H9 (cell line): ENCODE measurements around the gene SLPI. TPM values are rescaled to one million over a fixed set of nuclear protein-coding genes. Genes with fewer than 3 reads are reported as not detected.

ENCODE experiments used
- DNase-seq: peaks from one replicate; pipeline ENCODE4 v3.0.0-alpha.2; 2017
- H2AFZ ChIP-seq: one replicate; pipeline ENCODE4 v1.6.1; 2013; ENCODE audit warnings: mild to moderate bottlenecking, low read length, control low read depth, moderate library complexity
- H2AK5ac ChIP-seq: 2 replicates; pipeline ENCODE4 v1.6.1; 2013; ENCODE audit warnings: low read length, control low read depth, mixed read lengths; ENCODE audit not compliant: insufficient read length
- H2BK120ac ChIP-seq: one replicate; pipeline ENCODE4 v1.6.1; 2013; ENCODE audit warnings: low read depth, mild to moderate bottlenecking, low read length, control low read depth, inconsistent platforms; ENCODE audit not compliant: poor library complexity, severe bottlenecking
- H2BK12ac ChIP-seq: 2 replicates; pipeline ENCODE4 v1.6.1; 2013; ENCODE audit warnings: low read length, control low read depth, mixed read lengths, low read depth; ENCODE audit not compliant: insufficient read length
- H2BK15ac ChIP-seq: 2 replicates; pipeline ENCODE4 v1.6.1; 2013; ENCODE audit warnings: low read depth, low read length, control low read depth
- H2BK20ac ChIP-seq: one replicate; pipeline ENCODE4 v1.6.1; 2013; ENCODE audit warnings: low read depth, mild to moderate bottlenecking, low read length, control low read depth, inconsistent platforms; ENCODE audit not compliant: poor library complexity, severe bottlenecking
- H2BK5ac ChIP-seq: 2 replicates; pipeline ENCODE4 v1.6.1; 2013; ENCODE audit warnings: low read length, control low read depth, mixed read lengths; ENCODE audit not compliant: insufficient read length
- H3K14ac ChIP-seq: 2 replicates; pipeline ENCODE4 v1.6.1; 2013; ENCODE audit warnings: low read length, control low read depth; ENCODE audit not compliant: insufficient read depth
- H3K18ac ChIP-seq: 2 replicates; pipeline ENCODE4 v1.6.1; 2013; ENCODE audit warnings: low read depth, mild to moderate bottlenecking, mixed read lengths, low read length, control low read depth; ENCODE audit not compliant: insufficient read length
- H3K23ac ChIP-seq: 2 replicates; pipeline ENCODE4 v1.6.1; 2013; ENCODE audit warnings: low read length, control low read depth, mixed read lengths, low read depth; ENCODE audit not compliant: insufficient read length
- H3K23me2 ChIP-seq: 2 replicates; pipeline ENCODE4 v1.6.1; 2013; ENCODE audit warnings: low read depth, mild to moderate bottlenecking, mixed read lengths, low read length, control low read depth; ENCODE audit not compliant: insufficient read length, poor library complexity, severe bottlenecking
- H3K27ac ChIP-seq: 2 replicates; pipeline ENCODE4 v1.5.1; 2013; ENCODE audit warnings: low read length, control low read depth, mixed read lengths, low read depth; ENCODE audit not compliant: insufficient read length
- H3K27me3 ChIP-seq: 2 replicates; pipeline ENCODE4 v1.6.1; 2013; ENCODE audit warnings: low read length, control low read depth, inconsistent platforms; ENCODE audit not compliant: insufficient read depth
- H3K4ac ChIP-seq: 2 replicates; pipeline ENCODE4 v1.6.1; 2013; ENCODE audit warnings: low read depth, mild to moderate bottlenecking, control low read depth, inconsistent platforms, low read length, moderate library complexity
- H3K4me1 ChIP-seq: 2 replicates; pipeline ENCODE4 v1.6.1; 2013; ENCODE audit warnings: low read length, control low read depth, inconsistent platforms; ENCODE audit not compliant: insufficient read depth
- H3K4me2 ChIP-seq: 2 replicates; pipeline ENCODE4 v1.6.1; 2013; ENCODE audit warnings: low read length, control low read depth, mixed read lengths; ENCODE audit not compliant: insufficient read length, insufficient read depth
- H3K56ac ChIP-seq: 2 replicates; pipeline ENCODE4 v1.6.1; 2013; ENCODE audit warnings: low read depth, mild to moderate bottlenecking, mixed read lengths, low read length, control low read depth; ENCODE audit not compliant: insufficient read length
- H3K79me1 ChIP-seq: 2 replicates; pipeline ENCODE4 v1.6.1; 2013; ENCODE audit warnings: low read depth, mild to moderate bottlenecking, moderate library complexity, low read length, control low read depth, inconsistent platforms; ENCODE audit not compliant: insufficient read depth, poor library complexity, severe bottlenecking
- H3K79me2 ChIP-seq: 2 replicates; pipeline ENCODE4 v1.6.1; 2013; ENCODE audit warnings: low read length, control low read depth, inconsistent platforms; ENCODE audit not compliant: insufficient read depth
- H3K9ac ChIP-seq: 2 replicates; pipeline ENCODE4 v1.6.1; 2013; ENCODE audit warnings: low read length, control low read depth, mixed read lengths; ENCODE audit not compliant: insufficient read length; ENCODE audit errors: extremely low read depth
- H3K9me3 ChIP-seq: one replicate; pipeline ENCODE4 v1.6.1; 2013; ENCODE audit warnings: low read depth, low read length, inconsistent platforms; ENCODE audit not compliant: control insufficient read depth
- H3T11ph ChIP-seq: one replicate; pipeline ENCODE4 v1.6.1; 2013; ENCODE audit warnings: mild to moderate bottlenecking, low read length, control low read depth, inconsistent platforms
- H4K20me1 ChIP-seq: one replicate; pipeline ENCODE4 v1.6.1; 2013; ENCODE audit not compliant: control insufficient read depth, insufficient read length, insufficient read depth
- H4K5ac ChIP-seq: 2 replicates; pipeline ENCODE4 v1.6.1; 2013; ENCODE audit warnings: low read depth, mild to moderate bottlenecking, mixed read lengths, low read length, control low read depth; ENCODE audit not compliant: insufficient read length
- H4K8ac ChIP-seq: replicated peaks from 2 replicates; pipeline ENCODE4 v1.6.1; 2013; ENCODE audit warnings: low read length, control low read depth, mixed read lengths, low read depth; ENCODE audit not compliant: insufficient read length
- H4K91ac ChIP-seq: 2 replicates; pipeline ENCODE4 v1.6.1; 2013; ENCODE audit warnings: low read depth, mild to moderate bottlenecking, moderate library complexity, mixed read lengths, low read length, control low read depth; ENCODE audit not compliant: insufficient read length
- H3K27ac Mint-ChIP-seq, 3 experiments: 2 replicates in 2 of 3; 3 replicates in 1 of 3; pipeline ENCODE4 v1.8.0; 2020 to 2021; ENCODE audit warnings: mixed read lengths in 3 of 3, mild to moderate bottlenecking in 1 of 3, moderate library complexity in 1 of 3
- H3K27me3 Mint-ChIP-seq: 2 replicates; pipeline ENCODE4 v1.8.0; 2021; ENCODE audit warnings: low read depth, mild to moderate bottlenecking, moderate library complexity, mixed read lengths
- H3K36me3 Mint-ChIP-seq, 3 experiments: 2 replicates in 2 of 3; 3 replicates in 1 of 3; pipeline ENCODE4 v1.8.0; 2020 to 2021; ENCODE audit warnings: low read depth in 3 of 3, mixed read lengths in 3 of 3; ENCODE audit not compliant: insufficient read depth in 1 of 3
- H3K4me1 Mint-ChIP-seq, 2 experiments: 2 replicates each; pipeline ENCODE4 v1.8.0; 2020; ENCODE audit warnings: mixed read lengths in 2 of 2
- H3K4me3 Mint-ChIP-seq, 2 experiments: 2 replicates in 1 of 2; 3 replicates in 1 of 2; pipeline ENCODE4 v1.8.0; 2020 to 2021; ENCODE audit warnings: mild to moderate bottlenecking in 2 of 2, mixed read lengths in 2 of 2, moderate library complexity in 1 of 2
- H3K9me3 Mint-ChIP-seq, 2 experiments: 2 replicates in 1 of 2; 3 replicates in 1 of 2; pipeline ENCODE4 v1.8.0; 2020; ENCODE audit warnings: mild to moderate bottlenecking in 2 of 2, mixed read lengths in 2 of 2, moderate library complexity in 1 of 2
- CTCF ChIP-seq: fragments of 200-600 bp; sonication (generic); conservative IDR thresholded peaks from 3 replicates; pipeline ENCODE4 v1.8.0; 2021; ENCODE audit warnings: antibody characterized with exemption, mild to moderate bottlenecking
- WGBS: extraction: QIAGEN DNeasy Blood & Tissue Kit; methylation state at CpG from one replicate; pipeline ENCODE4 v1.1.7; 2013; ENCODE audit warnings: missing lambda C conversion rate, low lambda C conversion rate, mixed read lengths; ENCODE audit not compliant: insufficient read length; ENCODE audit errors: extremely low coverage; 5-methylcytosine and 5-hydroxymethylcytosine counted together
- total RNA-seq: library from RNA; stranded (reverse); gene quantifications from 2 replicates; pipeline ENCODE4 v1.2.1, GENCODE V29; 2021

The SLPI gene
- total RNA-seq, 1 experiment from 2014 or later, result not detected

- no peaks in the 10 kb centered on the region for H3K79me2 ChIP-seq
- H2BK120ac ChIP-seq, result no peak overlapping the region
- no peaks in the 10 kb centered on the region for H3K79me1 ChIP-seq
- no peak overlapping the region for H3K4me3 Mint-ChIP-seq
- H3K4ac ChIP-seq, result no peak overlapping the region
- H2BK15ac ChIP-seq, result no peak overlapping the region
- no peak overlapping the region for H2BK20ac ChIP-seq
- WGBS, result no CpG with 5 or more reads among the region's 1 CpG
- H3K27ac Mint-ChIP-seq, result no peak overlapping the region
- DNase-seq, result no peak
- no peaks in the 10 kb centered on the region for H3K27me3 ChIP-seq
- no peak for TF ChIP-seq CTCF
- no peaks in the 10 kb centered on the region for H3K9me3 Mint-ChIP-seq
- no peak overlapping the region for H4K8ac ChIP-seq
- no peak overlapping the region for H2AFZ ChIP-seq
- H3K4me1 ChIP-seq, result no peaks in the 10 kb centered on the region
- H3K14ac ChIP-seq, result no peak overlapping the region
- no peaks in the 10 kb centered on the region for H3K9me3 ChIP-seq
- H3K4me2 ChIP-seq, result no peak overlapping the region
- H3K27ac ChIP-seq, result no peak overlapping the region
- H4K91ac ChIP-seq, result no peak overlapping the region
- H2BK5ac ChIP-seq, result no peak overlapping the region
- H3K56ac ChIP-seq, result no peak overlapping the region
- H4K20me1 ChIP-seq, result no peaks in the 10 kb centered on the region
- no peak overlapping the region for H3K18ac ChIP-seq
- H3K36me3 Mint-ChIP-seq, result no peaks in the 10 kb centered on the region
- no peak overlapping the region for H2BK12ac ChIP-seq
- H3T11ph ChIP-seq, result no peak overlapping the region
- H3K4me1 Mint-ChIP-seq, result no peaks in the 10 kb centered on the region
- no peaks in the 10 kb centered on the region for H3K23me2 ChIP-seq
- H3K23ac ChIP-seq, result no peak overlapping the region
- H3K9ac ChIP-seq, result no peak overlapping the region
- H4K5ac ChIP-seq, result no peak overlapping the region
- no peak overlapping the region for H2AK5ac ChIP-seq
- H3K27me3 Mint-ChIP-seq, result peaks cover 47% of the 10 kb centered on the region
Measured at GRCh38 chr20:45247865-45248264, 6.5 kb downstream of the SLPI start.
